NOMO-1 treated with DMSO at 0.1 percent for 48 hours (cell line): ENCODE data around the gene C2orf92.

Experiments used
- DNase-seq: peaks from one replicate; lab custom pipeline; 2025; ENCODE audit not compliant: unreplicated experiment; lab: John Stamatoyannopoulos, UW

The C2orf92 gene

GRCh38 chr2:97726261-97727064 lies 57.0 kb downstream of the C2orf92 start:
- DNase-seq, result no peak

DNA sequence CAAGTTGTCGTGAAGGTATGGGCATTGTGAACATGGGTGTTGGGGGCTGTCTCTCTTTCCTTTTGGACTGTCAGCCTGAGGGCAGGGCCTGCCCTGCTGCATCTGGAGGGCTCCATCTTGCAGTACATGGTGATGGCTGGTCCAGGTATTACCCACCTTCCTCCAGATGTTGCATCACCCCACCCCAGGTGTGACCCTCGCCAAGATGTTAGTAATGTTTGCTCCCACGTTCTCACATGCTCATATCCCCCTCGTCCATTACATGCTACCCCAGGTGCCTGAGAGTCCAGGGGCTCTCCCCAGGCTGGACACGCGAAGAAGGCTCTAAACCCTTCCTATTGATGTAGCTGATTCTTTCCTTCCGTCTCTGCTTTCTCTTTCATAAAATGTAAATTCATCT lies 57.8 kb downstream of the C2orf92 start:
- no peak for DNase-seq

DNA sequence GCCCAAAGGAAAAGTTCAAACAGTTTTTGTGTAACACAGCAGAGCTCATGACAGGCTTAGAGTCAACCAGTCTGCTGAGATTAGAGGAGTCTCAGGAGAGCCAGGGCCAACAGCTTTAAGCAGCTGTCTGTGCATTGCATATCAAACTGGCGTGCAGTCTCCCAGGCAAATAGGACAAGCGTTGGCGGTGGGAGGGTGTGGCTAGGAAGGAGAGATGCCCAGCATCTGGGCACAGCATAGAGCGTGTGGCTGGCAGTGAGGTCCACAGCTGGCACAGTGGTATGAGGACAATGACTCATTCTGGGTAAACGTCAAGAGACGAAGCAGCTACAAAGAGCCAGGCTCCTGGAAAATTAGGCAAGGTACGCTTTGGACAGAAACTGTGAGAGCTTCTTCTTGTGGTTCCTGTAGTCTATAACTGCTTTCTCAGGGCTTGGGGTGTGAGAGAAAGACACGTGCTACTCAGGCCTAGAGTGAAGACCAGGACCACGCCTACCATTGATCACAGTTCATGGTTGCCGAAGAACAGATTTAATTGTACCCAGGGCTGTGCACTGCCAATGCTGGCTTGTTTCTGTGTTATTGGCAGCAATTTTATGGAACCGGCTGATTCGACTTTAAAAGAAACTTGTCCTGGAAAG lies 58.7 kb downstream of the C2orf92 start:
- no peak for DNase-seq

- no peak for DNase-seq
Measured at GRCh38 chr2:97730245-97730644, 60.7 kb downstream of the C2orf92 start.

DNA sequence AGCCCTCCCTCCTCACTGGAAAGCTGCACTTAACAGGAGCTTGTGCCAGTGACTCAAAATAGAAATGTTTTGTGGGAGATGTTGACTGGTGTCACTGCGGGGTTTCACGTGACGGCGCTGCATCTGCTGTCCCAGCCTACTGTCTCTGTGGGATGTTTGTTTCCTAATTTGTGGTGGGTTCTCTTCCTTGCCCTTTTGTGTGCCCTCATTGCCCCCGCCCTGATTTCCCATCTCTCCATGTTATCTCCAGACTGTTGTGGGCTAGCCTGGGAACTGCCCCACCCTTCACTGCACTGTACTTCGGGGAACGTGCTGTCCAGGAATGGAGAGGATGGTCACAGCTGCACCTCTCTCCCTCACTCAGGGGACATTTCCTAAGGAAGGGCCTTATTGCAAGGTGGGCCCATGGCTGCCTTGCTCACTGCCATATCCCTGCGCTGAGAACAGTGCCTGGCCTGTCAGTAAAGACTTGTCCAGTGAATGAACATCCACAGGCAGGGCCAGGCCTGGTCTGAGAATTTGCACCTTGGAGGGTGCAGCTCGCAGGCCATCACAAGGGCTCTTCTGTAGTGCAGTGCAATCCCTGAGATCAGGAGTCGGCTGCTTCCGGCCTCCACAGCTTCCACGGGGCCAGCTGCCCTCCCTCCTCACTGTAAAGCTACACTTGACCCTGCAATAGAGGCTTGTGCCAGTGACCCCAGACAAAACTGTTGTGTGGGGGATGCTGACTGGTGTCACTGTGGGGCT lies 61.9 kb downstream of the C2orf92 start:
- DNase-seq, result no peak

- no peak for DNase-seq
Measured at GRCh38 chr2:97732436-97733340, 63.2 kb downstream of the C2orf92 start.

GRCh38 chr2:97733341-97734035 lies 64.0 kb downstream of the C2orf92 start:
- no peak for DNase-seq

GRCh38 chr2:97734061-97735051 lies 64.8 kb downstream of the C2orf92 start:
- DNase-seq, result no peak

DNA sequence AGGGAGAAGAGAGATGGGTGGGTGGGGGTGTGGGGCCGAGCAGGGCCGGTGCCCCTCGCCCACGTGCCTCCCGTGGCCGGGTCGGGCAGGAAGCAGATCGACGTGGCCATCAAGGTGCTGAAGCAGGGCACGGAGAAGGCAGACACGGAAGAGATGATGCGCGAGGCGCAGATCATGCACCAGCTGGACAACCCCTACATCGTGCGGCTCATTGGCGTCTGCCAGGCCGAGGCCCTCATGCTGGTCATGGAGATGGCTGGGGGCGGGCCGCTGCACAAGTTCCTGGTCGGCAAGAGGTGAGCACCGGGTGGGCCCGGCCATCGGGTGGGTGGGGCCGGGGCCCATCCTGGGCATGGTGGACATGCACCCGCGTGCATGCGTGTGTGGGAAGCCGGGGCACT lies 65.6 kb downstream of the C2orf92 start:
- no peak for DNase-seq

DNA sequence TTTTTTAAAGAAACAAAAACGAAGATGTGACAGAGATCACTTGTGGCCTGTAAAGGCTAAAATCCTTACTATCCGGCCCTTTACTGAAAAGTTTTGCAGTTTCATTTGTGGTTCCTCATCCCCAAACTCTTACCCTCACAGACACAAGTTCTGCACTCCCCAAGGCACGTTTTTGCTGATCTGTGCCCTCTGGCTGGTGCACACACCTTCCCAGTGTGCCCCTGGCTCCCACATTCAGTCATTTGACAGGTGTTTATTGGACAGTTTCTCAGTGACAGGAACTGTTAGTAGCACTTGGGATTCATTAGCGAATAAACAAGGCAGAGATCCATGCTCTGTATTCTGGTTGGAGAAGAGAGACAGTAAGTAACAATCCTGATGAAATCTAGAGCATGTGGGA lies 66.7 kb downstream of the C2orf92 start:
- no peak for DNase-seq

GRCh38 chr2:97736608-97737330 lies 67.3 kb downstream of the C2orf92 start:
- no peak for DNase-seq

DNA sequence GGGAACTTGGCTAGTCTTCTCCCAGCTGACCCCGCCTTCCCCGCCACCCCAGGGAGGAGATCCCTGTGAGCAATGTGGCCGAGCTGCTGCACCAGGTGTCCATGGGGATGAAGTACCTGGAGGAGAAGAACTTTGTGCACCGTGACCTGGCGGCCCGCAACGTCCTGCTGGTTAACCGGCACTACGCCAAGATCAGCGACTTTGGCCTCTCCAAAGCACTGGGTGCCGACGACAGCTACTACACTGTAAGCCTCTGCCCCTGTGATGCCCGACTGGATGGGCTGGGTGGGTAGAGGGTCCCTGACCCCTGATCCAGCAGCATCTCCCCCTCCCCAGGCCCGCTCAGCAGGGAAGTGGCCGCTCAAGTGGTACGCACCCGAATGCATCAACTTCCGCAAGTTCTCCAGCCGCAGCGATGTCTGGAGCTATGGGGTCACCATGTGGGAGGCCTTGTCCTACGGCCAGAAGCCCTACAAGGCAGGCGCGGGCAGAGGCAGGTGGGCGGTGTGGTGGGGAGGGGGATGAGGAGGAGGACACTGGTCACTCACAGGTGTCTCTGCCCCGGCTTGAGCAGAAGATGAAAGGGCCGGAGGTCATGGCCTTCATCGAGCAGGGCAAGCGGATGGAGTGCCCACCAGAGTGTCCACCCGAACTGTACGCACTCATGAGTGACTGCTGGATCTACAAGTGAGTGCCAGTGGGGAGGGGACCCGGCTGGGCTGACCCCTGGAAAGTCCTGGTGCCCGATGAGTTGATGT lies 68.1 kb downstream of the C2orf92 start:
- no peak for DNase-seq

GRCh38 chr2:97738179-97739019 lies 68.9 kb downstream of the C2orf92 start:
- no peak for DNase-seq

- no peak for DNase-seq
Measured at GRCh38 chr2:97739020-97739892, 69.7 kb downstream of the C2orf92 start.

- no peak for DNase-seq
Measured at GRCh38 chr2:97739893-97740245, 70.4 kb downstream of the C2orf92 start.

- peak; percentile 35 for DNase-seq
Measured at GRCh38 chr2:97740590-97741182, 71.2 kb downstream of the C2orf92 start.
